NCI-H146 treated with DMSO at 0.1 percent for 48 hours (cell line): ENCODE measurements around the gene IGSF9B.
"Not testable (repeated sequence)": the region's sequence is repeated elsewhere in the genome, so short reads cannot be mapped to it uniquely, and the experiment has no call there.

Experiments used
- DNase-seq: peaks from one replicate; lab custom pipeline; 2025; ENCODE audit not compliant: unreplicated experiment; lab: John Stamatoyannopoulos, UW

Gene IGSF9B

GRCh38 chr11:133956650-133957633 lies at the start of gene IGSF9B:
IGSF9B (minus strand) TSS chr11:133956968; CDS start chr11:133956754, 214 bp downstream.
- peak; percentile 65 for DNase-seq

GRCh38 chr11:134004496-134005172 lies 47.9 kb upstream of the IGSF9B start:
- no peak for DNase-seq

- DNase-seq = no peak
Measured at GRCh38 chr11:134003792-134004495, 47.2 kb upstream of the IGSF9B start.

GRCh38 chr11:134002819-134003218 lies 46.1 kb upstream of the IGSF9B start:
- DNase-seq = not testable (repeated sequence)

GRCh38 chr11:134002338-134002737 lies 45.6 kb upstream of the IGSF9B start:
- not testable (repeated sequence) for DNase-seq

- DNase-seq = no peak
Measured at GRCh38 chr11:134001596-134001995, 44.8 kb upstream of the IGSF9B start.

- no peak for DNase-seq
Measured at GRCh38 chr11:134001088-134001487, 44.3 kb upstream of the IGSF9B start.

GRCh38 chr11:133999355-133999754 lies 42.6 kb upstream of the IGSF9B start:
- DNase-seq = no peak

GRCh38 chr11:133997554-133997953 lies 40.8 kb upstream of the IGSF9B start:
- DNase-seq = no peak

- DNase-seq = no peak
Measured at GRCh38 chr11:133996671-133997070, 39.9 kb upstream of the IGSF9B start.

- no peak for DNase-seq
Measured at GRCh38 chr11:133995066-133995465, 38.3 kb upstream of the IGSF9B start.

GRCh38 chr11:133993921-133994320 lies 37.2 kb upstream of the IGSF9B start:
- no peak for DNase-seq

- DNase-seq = no peak
Measured at GRCh38 chr11:133993107-133993506, 36.3 kb upstream of the IGSF9B start.

GRCh38 chr11:133992121-133992520 lies 35.4 kb upstream of the IGSF9B start:
- no peak for DNase-seq

GRCh38 chr11:133991101-133991500 lies 34.3 kb upstream of the IGSF9B start:
- no peak for DNase-seq

GRCh38 chr11:133990501-133990900 lies 33.7 kb upstream of the IGSF9B start:
- DNase-seq = no peak

- DNase-seq = no peak
Measured at GRCh38 chr11:133988686-133989410, 32.1 kb upstream of the IGSF9B start.

GRCh38 chr11:133987171-133987570 lies 30.4 kb upstream of the IGSF9B start:
- no peak for DNase-seq

GRCh38 chr11:133985981-133986944 lies 29.5 kb upstream of the IGSF9B start:
- no peak for DNase-seq

GRCh38 chr11:133984828-133985227 lies 28.1 kb upstream of the IGSF9B start:
- no peak for DNase-seq
